Panc1 (cell line): ENCODE measurements around the gene CXCL6. TPM values are rescaled to one million over a fixed set of nuclear protein-coding genes. Genes with fewer than 3 reads are reported as not detected.

Experiments
- ATAC-seq: fragments of 200-7000 bp; cut with Tn5 transposase; 2 replicates; pipeline ENCODE4 v1.9.1; 2020; ENCODE audit warnings: mild to moderate bottlenecking, moderate library complexity
- BruUV-seq: library from RNA; stranded (reverse); fragments of 400-500 nt; replicated peaks from 2 replicates; lab custom pipeline; 2021; lab: Mats Ljungman, UMichigan
- CTCF ChIA-PET: fragments of 300-600 bp; sonication (Branson Sonifier 250); formaldehyde crosslinking; loops from one replicate; lab custom pipeline; 2022; ENCODE audit warnings: antibody characterized with exemption; lab: Charles Lee
- POLR2A ChIA-PET: fragments of 300-600 bp; sonication (Branson Sonifier 250); formaldehyde crosslinking; loops from one replicate; lab custom pipeline; 2022; ENCODE audit warnings: antibody characterized with exemption; lab: Charles Lee
- DNase-seq: peaks from one replicate; pipeline ENCODE4 v3.0.0-alpha.2; 2010; ENCODE audit warnings: low read depth, low spot score
- H3K27ac ChIP-seq: 2 replicates; pipeline ENCODE4 v1.5.1; 2011; ENCODE audit warnings: mild to moderate bottlenecking, low read length, inconsistent platforms
- H3K27me3 ChIP-seq: fragments of 200-500 bp; sonication (Bioruptor generic); 2 replicates; pipeline ENCODE4 v1.6.0; 2014; ENCODE audit warnings: low read length, inconsistent platforms; ENCODE audit not compliant: control insufficient read depth, insufficient read depth
- H3K36me3 ChIP-seq: fragments of 200-500 bp; sonication (Bioruptor generic); 2 replicates; pipeline ENCODE4 v1.5.1; 2014; ENCODE audit warnings: inconsistent platforms, mild to moderate bottlenecking, low read length, moderate library complexity; ENCODE audit not compliant: control insufficient read depth, insufficient read depth
- H3K4me1 ChIP-seq: 2 replicates; pipeline ENCODE4 v1.5.1; 2011; ENCODE audit warnings: inconsistent platforms, mild to moderate bottlenecking, low read length, moderate library complexity; ENCODE audit not compliant: control insufficient read depth, insufficient read depth
- H3K4me3 ChIP-seq, 2 experiments: 2 replicates each; pipeline ENCODE4 v1.5.1; 2011 to 2012; ENCODE audit warnings: low read depth in 2 of 2, low read length in 2 of 2, mild to moderate bottlenecking in 2 of 2, inconsistent platforms in 1 of 2, moderate library complexity in 1 of 2
- H3K9me3 ChIP-seq: fragments of 200-500 bp; sonication (Bioruptor generic); 2 replicates; pipeline ENCODE4 v1.5.1; 2014; ENCODE audit warnings: low read depth, mild to moderate bottlenecking, inconsistent platforms, low read length, moderate library complexity; ENCODE audit not compliant: control insufficient read depth, insufficient read depth
- CTCF ChIP-seq: fragments of 450-650 bp; IDR thresholded peaks from 2 replicates; pipeline ENCODE4 v1.5.1; 2017; ENCODE audit warnings: mild to moderate bottlenecking
- POLR2AphosphoS5 ChIP-seq: IDR thresholded peaks from 2 replicates; pipeline ENCODE4 v1.6.1; 2012; ENCODE audit warnings: mild to moderate bottlenecking, low read depth, low read length, moderate library complexity
- REST ChIP-seq, 2 experiments: IDR thresholded peaks; 2 replicates each; pipeline ENCODE4 v1.6.1; 2011 to 2012; ENCODE audit warnings: low read depth in 2 of 2, control low read depth in 1 of 2, low read length in 1 of 2, mild to moderate bottlenecking in 1 of 2, moderate library complexity in 1 of 2; ENCODE audit not compliant: insufficient read depth in 1 of 2
- SIN3A ChIP-seq: IDR thresholded peaks from 2 replicates; pipeline ENCODE4 v1.6.1; 2012; ENCODE audit warnings: low read depth, mild to moderate bottlenecking, low read length, moderate library complexity, borderline replicate concordance; ENCODE audit not compliant: insufficient read depth
- TCF7L2 ChIP-seq: IDR thresholded peaks from 2 replicates; pipeline ENCODE4 v1.6.1; 2011; ENCODE audit warnings: mild to moderate bottlenecking, low read depth, low read length, inconsistent platforms
- in situ Hi-C: cut with HindIII; loops from 2 replicates; pipeline ENCODE4 v1.10.0; 2016; ENCODE audit warnings: low sequenced_read_pairs, low pct_unique_long_range_greater_than_20kb
- intact Hi-C: fragments of 100-400 bp; cut with micrococcal nuclease; formaldehyde crosslinking; loops from one replicate; pipeline ENCODE4 v1.10.0; 2022; ENCODE audit not compliant: unreplicated experiment
- total RNA-seq: library from RNA; stranded (reverse); gene quantifications from one replicate; pipeline ENCODE4 v1.2.1, GENCODE V29; 2021; ENCODE audit not compliant: unreplicated experiment

Gene CXCL6
- total RNA-seq, 1 experiment from 2014 or later, result 0.33 TPM

- no TSS peak for BruUV-seq
- Histone ChIP-seq H3K36me3 (no peaks in the 10 kb centered on the region), H3K4me1 (no peaks in the 10 kb centered on the region), H3K27ac (no peak overlapping the region), H3K27me3 (no peaks in the 10 kb centered on the region), H3K9me3 (no peaks in the 10 kb centered on the region), H3K4me3 (no peak overlapping the region)
- ChIA-PET POLR2A (no interaction called here), CTCF (no interaction called here)
- DNase-seq (no peak), ATAC-seq (no peak)
- intact Hi-C loops (no loop called here), in situ Hi-C loops (no loop called here)
- TF ChIP-seq CTCF, result no peak
- no peak for TF ChIP-seq SIN3A
- no peak for TF ChIP-seq REST (IDR thresholded peaks at IDR 0.05; ENCODE audit: insufficient read depth in 1 of 2, low read depth in 2 of 2, low read length in 1 of 2)
These were observed 15.2 kb upstream of the CXCL6 start for GRCh38 chr4:73821325-73821724.

- in situ Hi-C loops, result no loop called here
- no peaks in the 10 kb centered on the region; the same call in 1 of the 2 replicates for H3K9me3 ChIP-seq
- intact Hi-C loops, result no loop called here
- H3K4me3 ChIP-seq, result no peak overlapping the region
- ChIA-PET POLR2A (no interaction called here), CTCF (no interaction called here)
- no peaks in the 10 kb centered on the region for H3K4me1 ChIP-seq
- no peaks in the 10 kb centered on the region for H3K36me3 ChIP-seq
- no peak for TF ChIP-seq POLR2AphosphoS5
- no peak for TF ChIP-seq REST (IDR thresholded peaks at IDR 0.05; ENCODE audit: insufficient read depth in 1 of 2, low read depth in 2 of 2, low read length in 1 of 2)
- TF ChIP-seq TCF7L2, result no peak
- no peak for TF ChIP-seq SIN3A
- TF ChIP-seq CTCF, result no peak
- no peak overlapping the region for H3K27ac ChIP-seq
- ATAC-seq, result no peak
- no peak for DNase-seq
- no peaks in the 10 kb centered on the region for H3K27me3 ChIP-seq
- no TSS peak for BruUV-seq
These were observed 14.1 kb upstream of the CXCL6 start for GRCh38 chr4:73822389-73822788.
